Nephron progenitor cell (in vitro differentiated cells): ENCODE results near the gene KCNH4.

Experiments used
- DNase-seq: peaks from one replicate; pipeline ENCODE4 v3.0.0; 2021
- H3K27ac Mint-ChIP-seq: 2 replicates; pipeline ENCODE4 v1.8.0; 2021; ENCODE audit warnings: mild to moderate bottlenecking, moderate library complexity, mixed read lengths
- H3K27me3 Mint-ChIP-seq: 2 replicates; pipeline ENCODE4 v1.8.0; 2021; ENCODE audit warnings: mild to moderate bottlenecking, low read depth, mixed read lengths; ENCODE audit not compliant: poor library complexity
- H3K36me3 Mint-ChIP-seq: 2 replicates; pipeline ENCODE4 v1.8.0; 2021; ENCODE audit warnings: low read depth, mixed read lengths
- H3K4me1 Mint-ChIP-seq: 2 replicates; pipeline ENCODE4 v1.8.0; 2021; ENCODE audit warnings: mixed read lengths
- H3K4me3 Mint-ChIP-seq: 2 replicates; pipeline ENCODE4 v1.8.0; 2021; ENCODE audit warnings: mild to moderate bottlenecking, moderate library complexity, mixed read lengths
- H3K9me3 Mint-ChIP-seq: 2 replicates; pipeline ENCODE4 v1.8.0; 2021; ENCODE audit warnings: mild to moderate bottlenecking, moderate library complexity, mixed read lengths
- CTCF ChIP-seq: fragments of 200-600 bp; sonication (generic); IDR thresholded peaks from 2 replicates; pipeline ENCODE4 v1.5.0; 2021; ENCODE audit warnings: antibody characterized with exemption

Gene KCNH4

GRCh38 chr17:42131981-42132432, 48.9 kb downstream of the KCNH4 start:
- Mint-ChIP-seq H3K36me3 (peaks cover 21% of the 10 kb centered on the region), H3K4me3 (no peak overlapping the region), H3K27me3 (peaks cover 3% of the 10 kb centered on the region), H3K9me3 (no peaks in the 10 kb centered on the region), H3K4me1 (peaks cover 49% of the 10 kb centered on the region), H3K27ac (no peak overlapping the region)
- no peak for DNase-seq
- TF ChIP-seq CTCF: no peak

- H3K27me3 Mint-ChIP-seq: peaks cover 3% of the 10 kb centered on the region
- TF ChIP-seq CTCF: no peak
- H3K4me1 Mint-ChIP-seq: peaks cover 44% of the 10 kb centered on the region
- no peak for DNase-seq
- H3K36me3 Mint-ChIP-seq: peaks cover 23% of the 10 kb centered on the region
- peak overlapping the region; percentile 55 for H3K27ac Mint-ChIP-seq
- H3K4me3 Mint-ChIP-seq: no peak overlapping the region
- no peaks in the 10 kb centered on the region for H3K9me3 Mint-ChIP-seq
Observed at GRCh38 chr17:42131232-42131631, 49.7 kb downstream of the KCNH4 start.

- Mint-ChIP-seq H3K9me3 (no peaks in the 10 kb centered on the region), H3K4me3 (no peak overlapping the region), H3K36me3 (peaks cover 29% of the 10 kb centered on the region), H3K27ac (peak overlapping the region; percentile 81), H3K27me3 (peaks cover 3% of the 10 kb centered on the region), H3K4me1 (peaks cover 36% of the 10 kb centered on the region)
- no peak for TF ChIP-seq CTCF
- DNase-seq: no peak
Observed at GRCh38 chr17:42130310-42130936, 50.5 kb downstream of the KCNH4 start.

GRCh38 chr17:42129109-42129837, 51.7 kb downstream of the KCNH4 start:
- Mint-ChIP-seq H3K4me3 (no peak overlapping the region), H3K27me3 (peaks cover 3% of the 10 kb centered on the region), H3K27ac (no peak overlapping the region), H3K4me1 (peaks cover 32% of the 10 kb centered on the region), H3K9me3 (no peaks in the 10 kb centered on the region), H3K36me3 (peaks cover 39% of the 10 kb centered on the region)
- DNase-seq: no peak
- no peak for TF ChIP-seq CTCF

GRCh38 chr17:42127414-42127813, 53.5 kb downstream of the KCNH4 start:
- no peak for TF ChIP-seq CTCF
- no peak overlapping the region for H3K27ac Mint-ChIP-seq
- H3K36me3 Mint-ChIP-seq: peaks cover 41% of the 10 kb centered on the region
- DNase-seq: no peak
- no peaks in the 10 kb centered on the region for H3K9me3 Mint-ChIP-seq
- H3K27me3 Mint-ChIP-seq: peaks cover 3% of the 10 kb centered on the region
- no peak overlapping the region for H3K4me3 Mint-ChIP-seq
- H3K4me1 Mint-ChIP-seq: peaks cover 21% of the 10 kb centered on the region
